Breast epithelium (tissue), 3 donors: ENCODE data around the gene PPRC1.

Experiments used
- POLR2A ChIP-seq: fragments of 450-650 bp; IDR thresholded peaks from one replicate; pipeline ENCODE4 v1.6.1; 2016; ENCODE audit warnings: antibody characterized with exemption, mild to moderate bottlenecking, moderate library complexity
- POLR2AphosphoS5 ChIP-seq, 3 donors: sonication (generic); formaldehyde crosslinking; IDR thresholded peaks; one replicate each; pipeline ENCODE4 v1.6.1; 2017; ENCODE audit warnings: antibody characterized with exemption in 3 of 3

DNA sequence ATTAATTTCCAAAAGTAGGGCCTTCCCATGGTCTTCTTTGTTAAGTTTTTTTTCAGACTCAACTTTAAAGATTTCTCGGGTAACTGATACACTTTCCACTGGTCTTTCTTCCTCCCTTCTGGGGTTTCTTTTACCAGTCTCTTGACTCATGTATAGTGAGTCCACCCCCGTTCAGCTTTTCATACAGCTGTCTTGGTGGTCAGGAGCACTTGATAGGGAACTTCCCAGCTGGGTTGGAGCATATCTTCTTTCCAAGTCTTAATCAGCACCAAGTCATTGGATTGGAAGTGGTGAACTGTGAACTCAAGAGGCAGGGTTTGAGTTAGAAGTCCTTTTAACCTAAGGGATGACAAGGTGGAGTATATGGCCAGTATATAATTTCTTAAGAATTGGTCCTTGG lies 64.1 kb downstream of the PPRC1 start:
- TF ChIP-seq POLR2AphosphoS5 (IDR thresholded peaks at IDR 0.05) (no peak), POLR2A (no peak)
